ENCODE results near the gene SLC9A9.

DNA sequence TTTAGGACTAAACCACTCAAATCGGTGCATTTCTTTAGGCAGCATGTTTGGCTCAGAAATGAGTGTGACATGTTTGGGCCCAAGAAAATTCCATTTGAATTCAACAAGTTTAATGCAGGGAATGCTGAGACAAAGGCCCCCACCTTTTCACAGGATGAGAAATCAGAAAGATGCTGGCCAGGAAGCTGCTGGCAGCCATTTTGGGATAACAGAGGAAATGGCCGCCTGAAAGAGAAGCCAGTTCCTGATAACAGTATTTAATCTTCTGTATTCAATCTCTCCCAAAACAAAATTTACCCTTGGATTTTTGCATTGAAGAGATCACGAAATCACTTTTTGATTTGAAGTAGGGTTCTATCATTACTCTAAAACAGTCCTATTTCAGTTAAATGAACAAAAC lies 350.9 kb downstream of the SLC9A9 start:
- TF ChIP-seq, protein P1, sequence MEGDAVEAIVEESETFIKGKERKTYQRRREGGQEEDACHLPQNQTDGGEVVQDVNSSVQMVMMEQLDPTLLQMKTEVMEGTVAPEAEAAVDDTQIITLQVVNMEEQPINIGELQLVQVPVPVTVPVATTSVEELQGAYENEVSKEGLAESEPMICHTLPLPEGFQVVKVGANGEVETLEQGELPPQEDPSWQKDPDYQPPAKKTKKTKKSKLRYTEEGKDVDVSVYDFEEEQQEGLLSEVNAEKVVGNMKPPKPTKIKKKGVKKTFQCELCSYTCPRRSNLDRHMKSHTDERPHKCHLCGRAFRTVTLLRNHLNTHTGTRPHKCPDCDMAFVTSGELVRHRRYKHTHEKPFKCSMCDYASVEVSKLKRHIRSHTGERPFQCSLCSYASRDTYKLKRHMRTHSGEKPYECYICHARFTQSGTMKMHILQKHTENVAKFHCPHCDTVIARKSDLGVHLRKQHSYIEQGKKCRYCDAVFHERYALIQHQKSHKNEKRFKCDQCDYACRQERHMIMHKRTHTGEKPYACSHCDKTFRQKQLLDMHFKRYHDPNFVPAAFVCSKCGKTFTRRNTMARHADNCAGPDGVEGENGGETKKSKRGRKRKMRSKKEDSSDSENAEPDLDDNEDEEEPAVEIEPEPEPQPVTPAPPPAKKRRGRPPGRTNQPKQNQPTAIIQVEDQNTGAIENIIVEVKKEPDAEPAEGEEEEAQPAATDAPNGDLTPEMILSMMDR (IDR thresholded peaks at IDR 0.05 in 4 of 5, conservative IDR thresholded peaks at IDR 0.05 in 1 of 5): no peak
- TF ChIP-seq POLR2A (IDR thresholded peaks at IDR 0.05): no peak
